Transverse colon (tissue), 4 donors: ENCODE data around the gene IDUA. TPM values are rescaled to one million over a fixed set of nuclear protein-coding genes. Genes with fewer than 3 reads are reported as not detected.

Experiments used
- DNase-seq: peaks from one replicate; pipeline ENCODE4 v3.0.0-alpha.2; 2019
- H3K27ac ChIP-seq, 4 donors: fragments of 200-600 bp; sonication (generic); 2 replicates each; pipeline ENCODE4 v1.5.1; 2016 to 2018; ENCODE audit warnings: inconsistent platforms in 4 of 4
- H3K27me3 ChIP-seq: fragments of 200-600 bp; sonication (generic); 2 replicates; pipeline ENCODE4 v1.5.1; 2017; ENCODE audit warnings: inconsistent platforms
- H3K36me3 ChIP-seq, 4 donors: fragments of 200-600 bp; sonication (generic); 2 replicates each; pipeline ENCODE4 v1.5.1; 2017 to 2019; ENCODE audit warnings: inconsistent platforms in 4 of 4
- H3K4me1 ChIP-seq, 4 donors: fragments of 200-600 bp; sonication (generic); 2 replicates each; pipeline ENCODE4 v1.5.1; 2017 to 2020; ENCODE audit warnings: inconsistent platforms in 4 of 4
- H3K4me3 ChIP-seq, 4 donors: fragments of 200-600 bp; sonication (generic); 1 replicate in 1 of 4; 2 replicates in 3 of 4; pipeline versions ENCODE4 v1.5.1 to v1.6.1; 2017 to 2019; ENCODE audit warnings: inconsistent platforms in 4 of 4
- H3K9me3 ChIP-seq, 2 donors: fragments of 200-600 bp; sonication (generic); 2 replicates each; pipeline ENCODE4 v1.5.1; 2017 to 2019; ENCODE audit warnings: inconsistent platforms in 2 of 2
- CTCF ChIP-seq, 5 experiments: fragments of 200-600 bp in 3 of 5; fragments of 450-650 bp in 2 of 5; sonication (generic) in 3 of 5; IDR thresholded peaks; 1 replicate in 2 of 5; 2 replicates in 3 of 5; pipeline ENCODE4 v1.5.1; 2016 to 2017; ENCODE audit warnings: antibody characterized with exemption in 5 of 5, inconsistent platforms in 3 of 5, mild to moderate bottlenecking in 2 of 5, moderate library complexity in 1 of 5
- EP300 ChIP-seq: sonication (generic); formaldehyde crosslinking; IDR thresholded peaks from one replicate; pipeline ENCODE4 v1.6.1; 2017; ENCODE audit warnings: antibody characterized with exemption, low read depth
- POLR2A ChIP-seq: fragments of 450-650 bp; IDR thresholded peaks from one replicate; pipeline ENCODE4 v1.6.1; 2016; ENCODE audit warnings: antibody characterized with exemption, mild to moderate bottlenecking, moderate library complexity
- POLR2AphosphoS5 ChIP-seq, 3 donors: sonication (generic); formaldehyde crosslinking; IDR thresholded peaks; one replicate each; pipeline ENCODE4 v1.6.1; 2016; ENCODE audit warnings: antibody characterized with exemption in 3 of 3
- WGBS, 2 donors: methylation state at CpG; one replicate each; pipeline ENCODE4 v1.1.5; 2018; ENCODE audit warnings: low coverage in 1 of 2; 5-methylcytosine and 5-hydroxymethylcytosine counted together
- in situ Hi-C, 4 donors: fragments of 200-750 bp; cut with MboI; loops; one replicate each; pipeline versions ENCODE4 v1.15.0 to v1.15.1; 2017; ENCODE audit warnings: low sequenced_read_pairs in 3 of 4, low pct_ligation_motif_present in 1 of 4, low pct_unique_long_range_greater_than_20kb in 1 of 4
- intact Hi-C: fragments of 100-400 bp; cut with DNase I; formaldehyde crosslinking; loops from one replicate; pipeline ENCODE4 v1.15.1; 2023; ENCODE audit warnings: low total_unique reads
- total RNA-seq, 4 donors: library from RNA; depleted of rRNA; stranded (reverse); fragments of >200 nt; gene quantifications; one replicate each; pipeline ENCODE4 v1.1.0, GENCODE V29; 2016

IDUA gene
- total RNA-seq, 4 donors from 2014 or later, result 25.9 to 78.6 (median 40.4) TPM

- 3% methylated on average over 19 of the region's 109 CpGs; no CpG with 5 or more reads in 1 of the 2 donors for WGBS, 2 donors
- Histone ChIP-seq H3K4me3 (peak overlapping the region; percentile 66 to 86 (median 70)), H3K27me3 (peaks cover 38% of the 10 kb centered on the region), H3K9me3 (no peaks in the 10 kb centered on the region), H3K36me3 (no peaks in the 10 kb centered on the region), H3K4me1 (peaks cover 20 to 33% (median 27%) of the 10 kb centered on the region in 4 donors), H3K27ac (peak overlapping the region; percentile 80 to 84 (median 82))
- peak in 2 of 5 experiments; percentile 2 to 59 for TF ChIP-seq CTCF (IDR thresholded peaks at IDR 0.05)
- TF ChIP-seq POLR2AphosphoS5 (IDR thresholded peaks at IDR 0.05), result peak; percentile 30 to 66 (median 49)
- TF ChIP-seq EP300, result no peak
- peak; percentile 31 for TF ChIP-seq POLR2A
- DNase-seq, result peak; percentile 84
- in situ Hi-C loops, result no loop called here
- intact Hi-C loops, result loop anchor here (2.0 kb wide), 1 partner anchor 77 kb away; the partner anchor contains the start of genes GAK and TMEM175
Measured at GRCh38 chr4:1009542-1010394, 22.9 kb downstream of the IDUA start.

- 4% methylated on average over 28 of the region's 36 CpGs; no CpG with 5 or more reads in 1 of the 2 donors for WGBS, 2 donors
- Histone ChIP-seq H3K9me3 (no peaks in the 10 kb centered on the region), H3K36me3 (no peaks in the 10 kb centered on the region), H3K4me3 (peak overlapping the region; percentile 37 to 67 (median 50)), H3K27ac (peak overlapping the region; percentile 80 to 84 (median 82)), H3K4me1 (peaks cover 20 to 33% (median 27%) of the 10 kb centered on the region in 4 donors), H3K27me3 (peaks cover 31% of the 10 kb centered on the region)
- in situ Hi-C loops (no loop called here), intact Hi-C loops (no loop called here)
- DNase-seq, result peak; percentile 76
- TF ChIP-seq POLR2AphosphoS5 (IDR thresholded peaks at IDR 0.05) (peak in 1 of 3 donors; percentile 21), CTCF (IDR thresholded peaks at IDR 0.05) (no peak), EP300 (no peak), POLR2A (peak; percentile 29)
Measured at GRCh38 chr4:1010395-1011021, 23.7 kb downstream of the IDUA start.

- Histone ChIP-seq H3K27ac (peak within 1 kb of the TSS; percentile 80 to 84 (median 82)), H3K4me3 (peak within 1 kb of the TSS; percentile 46 to 62 (median 47)), H3K4me1 (peaks cover 20 to 33% (median 27%) of the 10 kb centered on the region in 4 donors), H3K36me3 (no peaks in the 10 kb centered on the region), H3K27me3 (peaks cover 24% of the 10 kb centered on the region), H3K9me3 (no peaks in the 10 kb centered on the region)
- TF ChIP-seq POLR2AphosphoS5 (IDR thresholded peaks at IDR 0.05), result peak in 2 of 3 donors; percentile 15 to 26
- TF ChIP-seq EP300, result no peak
- WGBS, 2 donors, result 2% methylated on average over 16 of the region's 89 CpGs; no CpG with 5 or more reads in 1 of the 2 donors
- intact Hi-C loops (no loop called here), in situ Hi-C loops (no loop called here)
- peak; percentile 96 for DNase-seq
Measured at GRCh38 chr4:1011022-1011665, 24.3 kb downstream of the IDUA start, which contains the start of gene FGFRL1. TSS of gene FGFRL1 (plus strand) at chr4:1011626. CDS start at chr4:1012486, 860 bp downstream.

- no peaks in the 10 kb centered on the region for H3K36me3 ChIP-seq
- no CpG with 5 or more reads among the region's 69 CpGs for WGBS, 2 donors
- peak overlapping the region in 1 of 4 donors; percentile 59 for H3K27ac ChIP-seq
- peak overlapping the region in 3 of 4 donors; percentile 46 to 62 (median 46) for H3K4me3 ChIP-seq
- peaks cover 19% of the 10 kb centered on the region for H3K27me3 ChIP-seq
- intact Hi-C loops, result no loop called here
- TF ChIP-seq POLR2AphosphoS5 (IDR thresholded peaks at IDR 0.05) (no peak), EP300 (no peak), CTCF (IDR thresholded peaks at IDR 0.05) (no peak), POLR2A (no peak)
- no peaks in the 10 kb centered on the region for H3K9me3 ChIP-seq
- H3K4me1 ChIP-seq, result peaks cover 20 to 33% (median 27%) of the 10 kb centered on the region in 4 donors
- no peak for DNase-seq
- in situ Hi-C loops, result no loop called here
Measured at GRCh38 chr4:1011666-1012033, 24.8 kb downstream of the IDUA start.
